ENCODE data around the gene KCND2.
A peak's percentile ranks its signal among the peaks of the same experiment; 100 is the strongest.
"Not testable (repeated sequence)": the region's sequence is repeated elsewhere in the genome, so short reads cannot be mapped to it uniquely, and the experiment has no call there.

KCND2 gene

GRCh38 chr7:120547605-120548004 is 274.6 kb downstream of the KCND2 start:
- DNase-seq (ENCODE audit: low read depth), result no peak
- H3K4me3 ChIP-seq (replicated peaks; ENCODE audit: low read depth, low read length), result no peak overlapping the region
- no peak for TF ChIP-seq CTCF (IDR thresholded peaks at IDR 0.05; ENCODE audit: low read length, missing control alignments)

GRCh38 chr7:120550494-120551048 is 277.6 kb downstream of the KCND2 start:
- H3K4me3 ChIP-seq (replicated peaks; ENCODE audit: low read depth, low read length), result no peak overlapping the region
- no peak for TF ChIP-seq CTCF (IDR thresholded peaks at IDR 0.05; ENCODE audit: low read length, missing control alignments)
- peak; percentile 34 for DNase-seq (ENCODE audit: low read depth)

GRCh38 chr7:120553491-120553890 is 280.5 kb downstream of the KCND2 start:
- H3K4me3 ChIP-seq (replicated peaks; ENCODE audit: low read depth, low read length), result no peak overlapping the region
- no peak for TF ChIP-seq CTCF (IDR thresholded peaks at IDR 0.05; ENCODE audit: low read length, missing control alignments)
- no peak for DNase-seq (ENCODE audit: low read depth)

GRCh38 chr7:120554960-120555571 is 282.1 kb downstream of the KCND2 start:
- H3K4me3 ChIP-seq (replicated peaks; ENCODE audit: low read depth, low read length), result no peak overlapping the region
- peak; percentile 72 for DNase-seq (ENCODE audit: low read depth)
- peak; percentile 76 for TF ChIP-seq CTCF (IDR thresholded peaks at IDR 0.05; ENCODE audit: low read length, missing control alignments)

GRCh38 chr7:120564145-120564544 is 291.2 kb downstream of the KCND2 start:
- no peak for TF ChIP-seq CTCF (IDR thresholded peaks at IDR 0.05; ENCODE audit: low read length, missing control alignments)
- no peak overlapping the region for H3K4me3 ChIP-seq (replicated peaks; ENCODE audit: low read depth, low read length)
- no peak for DNase-seq (ENCODE audit: low read depth)

- no peak for DNase-seq (ENCODE audit: low read depth)
- H3K4me3 ChIP-seq (replicated peaks; ENCODE audit: low read depth, low read length), result no peak overlapping the region
- no peak for TF ChIP-seq CTCF (IDR thresholded peaks at IDR 0.05; ENCODE audit: low read length, missing control alignments)
Measured at GRCh38 chr7:120567204-120567603, 294.2 kb downstream of the KCND2 start.

GRCh38 chr7:120578657-120579056 is 305.7 kb downstream of the KCND2 start:
- H3K4me3 ChIP-seq (replicated peaks; ENCODE audit: low read depth, low read length); DNase-seq (ENCODE audit: low read depth): not testable (repeated sequence)
